ENCODE measurements around the gene GMDS. TPM values are rescaled to one million over a fixed set of nuclear protein-coding genes. Genes with fewer than 3 reads are reported as not detected.

Gene GMDS
- total RNA-seq, 4 donors from 2014 or later, result 197 to 375 (median 215) TPM

- no peak for TF ChIP-seq CTCF (IDR thresholded peaks at IDR 0.05)
- no peak for TF ChIP-seq POLR2A (IDR thresholded peaks at IDR 0.05)
- no peak for DNase-seq
- Histone ChIP-seq H3K4me1 (no peaks in the 10 kb centered on the region), H3K27ac (no peak overlapping the region), H3K4me3 (no peak overlapping the region), H3K27me3 (no peaks in the 10 kb centered on the region), H3K36me3 (no peaks in the 10 kb centered on the region), H3K9me3 (no peaks in the 10 kb centered on the region)
These were observed 300.1 kb downstream of the GMDS start for GRCh38 chr6:1945235-1945832.

- Histone ChIP-seq H3K36me3 (no peaks in the 10 kb centered on the region), H3K27me3 (no peaks in the 10 kb centered on the region), H3K9me3 (no peaks in the 10 kb centered on the region), H3K4me3 (no peak overlapping the region), H3K27ac (no peak overlapping the region), H3K4me1 (no peaks in the 10 kb centered on the region)
- DNase-seq, result no peak
- no peak for TF ChIP-seq CTCF (IDR thresholded peaks at IDR 0.05)
These were observed 302.6 kb downstream of the GMDS start for GRCh38 chr6:1942834-1943233.

GRCh38 chr6:1941534-1941933, 303.9 kb downstream of the GMDS start:
- Histone ChIP-seq H3K4me3 (no peak overlapping the region), H3K36me3 (no peaks in the 10 kb centered on the region), H3K4me1 (no peaks in the 10 kb centered on the region), H3K27ac (no peak overlapping the region), H3K9me3 (no peaks in the 10 kb centered on the region), H3K27me3 (no peaks in the 10 kb centered on the region)
- no peak for DNase-seq
- TF ChIP-seq CTCF (IDR thresholded peaks at IDR 0.05), result no peak
- no peak for TF ChIP-seq POLR2A (IDR thresholded peaks at IDR 0.05)

GRCh38 chr6:1940381-1940780, 305.0 kb downstream of the GMDS start:
- Histone ChIP-seq H3K36me3 (no peaks in the 10 kb centered on the region), H3K27ac (no peak overlapping the region), H3K27me3 (no peaks in the 10 kb centered on the region), H3K9me3 (no peaks in the 10 kb centered on the region), H3K4me3 (no peak overlapping the region), H3K4me1 (no peaks in the 10 kb centered on the region)
- TF ChIP-seq CTCF (IDR thresholded peaks at IDR 0.05), result no peak
- DNase-seq, result no peak

GRCh38 chr6:1933292-1933691, 312.1 kb downstream of the GMDS start:
- Histone ChIP-seq H3K27ac (no peak overlapping the region), H3K9me3 (no peaks in the 10 kb centered on the region), H3K4me3 (no peak overlapping the region), H3K36me3 (no peaks in the 10 kb centered on the region), H3K27me3 (no peaks in the 10 kb centered on the region), H3K4me1 (no peaks in the 10 kb centered on the region)
- DNase-seq, result no peak
- TF ChIP-seq CTCF (IDR thresholded peaks at IDR 0.05) (no peak), POLR2A (IDR thresholded peaks at IDR 0.05) (no peak)

GRCh38 chr6:1931817-1932216, 313.6 kb downstream of the GMDS start:
- no peak for DNase-seq
- Histone ChIP-seq H3K27me3 (no peaks in the 10 kb centered on the region), H3K4me3 (no peak overlapping the region), H3K27ac (no peak overlapping the region), H3K9me3 (no peaks in the 10 kb centered on the region), H3K36me3 (peaks cover 0 to 3% (median 0%) of the 10 kb centered on the region in 3 donors), H3K4me1 (no peaks in the 10 kb centered on the region)
- no peak for TF ChIP-seq CTCF (IDR thresholded peaks at IDR 0.05)

Data from Peyer's patch (tissue), 4 donors.